Epithelial cell of proximal tubule (primary cell): ENCODE measurements around the gene CADPS. TPM values are rescaled to one million over a fixed set of nuclear protein-coding genes. Genes with fewer than 3 reads are reported as not detected.

Experiments
- DNase-seq: peaks from one replicate; pipeline ENCODE4 v3.0.0-alpha.2; 2011; ENCODE audit warnings: low read depth
- H3K4me3 ChIP-seq: 2 replicates; pipeline ENCODE4 v1.5.1; 2011; ENCODE audit warnings: low read depth, mild to moderate bottlenecking, low read length
- CTCF ChIP-seq: conservative IDR thresholded peaks from 2 replicates; pipeline ENCODE4 v1.5.1; 2012; ENCODE audit warnings: low read depth, mild to moderate bottlenecking, low read length
- total RNA-seq: library from RNA; depleted of rRNA; stranded (reverse); fragments of >200 nt; gene quantifications from 2 replicates; pipeline ENCODE4 v1.2.3, GENCODE V29; 2015

The CADPS gene
- total RNA-seq, 1 donor from 2014 or later: not detected

GRCh38 chr3:62918131-62918530, 42.9 kb upstream of the CADPS start:
- no peak overlapping the region for H3K4me3 ChIP-seq

GRCh38 chr3:62911526-62911925, 36.3 kb upstream of the CADPS start:
- TF ChIP-seq CTCF: no peak
- H3K4me3 ChIP-seq: no peak overlapping the region
- DNase-seq: no peak

More at GRCh38 chr3:62918131-62918530, 42.9 kb upstream of the CADPS start:
- no peak for TF ChIP-seq CTCF
- no peak for DNase-seq

- TF ChIP-seq CTCF: no peak
- no peak for DNase-seq
- no peak overlapping the region for H3K4me3 ChIP-seq
Measured at GRCh38 chr3:62905331-62905730, 30.1 kb upstream of the CADPS start.

- H3K4me3 ChIP-seq: no peak overlapping the region
- no peak for DNase-seq
- TF ChIP-seq CTCF: no peak
Measured at GRCh38 chr3:62898530-62899496, 23.6 kb upstream of the CADPS start.

GRCh38 chr3:62895901-62896300, 20.7 kb upstream of the CADPS start:
- no peak overlapping the region for H3K4me3 ChIP-seq
- no peak for TF ChIP-seq CTCF
- no peak for DNase-seq

- H3K4me3 ChIP-seq: no peak overlapping the region
- TF ChIP-seq CTCF: no peak
- DNase-seq: no peak
Measured at GRCh38 chr3:62892951-62893350, 17.7 kb upstream of the CADPS start.

- no peak overlapping the region for H3K4me3 ChIP-seq
- no peak for TF ChIP-seq CTCF
- no peak for DNase-seq
Measured at GRCh38 chr3:62892045-62892444, 16.8 kb upstream of the CADPS start.
